ENCODE measurements around the gene PRKCSH.
"Not testable (repeated sequence)": the region's sequence is repeated elsewhere in the genome, so short reads cannot be mapped to it uniquely, and the experiment has no call there.

The PRKCSH gene

GRCh38 chr19:11435057-11435832 lies at the start of gene PRKCSH, which contains the start of gene ODAD3:
TSS of gene PRKCSH (plus strand) at chr19:11435635. CDS start at chr19:11436118, 483 bp downstream.
TSS of gene ODAD3 (minus strand) at chr19:11435121. CDS start at chr19:11435016, 105 bp downstream.
- DNase-seq = peak; percentile 98

GRCh38 chr19:11387162-11388034 lies 48.0 kb upstream of the PRKCSH start:
- DNase-seq = no peak

GRCh38 chr19:11390359-11390758 lies 45.1 kb upstream of the PRKCSH start:
- DNase-seq = no peak

GRCh38 chr19:11390933-11391680 lies 44.3 kb upstream of the PRKCSH start:
- DNase-seq = no peak

GRCh38 chr19:11397089-11397610 lies 38.3 kb upstream of the PRKCSH start:
- DNase-seq = no peak

GRCh38 chr19:11399667-11400066 lies 35.8 kb upstream of the PRKCSH start:
- no peak for DNase-seq

- no peak for DNase-seq
Measured at GRCh38 chr19:11400798-11401197, 34.6 kb upstream of the PRKCSH start.

GRCh38 chr19:11401808-11402543 lies 33.5 kb upstream of the PRKCSH start:
- no peak for DNase-seq

GRCh38 chr19:11404588-11405222 lies 30.7 kb upstream of the PRKCSH start:
- DNase-seq = no peak

- no peak for DNase-seq
Measured at GRCh38 chr19:11405846-11406643, 29.4 kb upstream of the PRKCSH start.

- not testable (repeated sequence) for DNase-seq
Measured at GRCh38 chr19:11406703-11407236, 28.7 kb upstream of the PRKCSH start.

- DNase-seq = no peak
Measured at GRCh38 chr19:11408591-11408990, 26.8 kb upstream of the PRKCSH start.

GRCh38 chr19:11410682-11411081 lies 24.8 kb upstream of the PRKCSH start:
- no peak for DNase-seq

- DNase-seq = peak; percentile 52
Measured at GRCh38 chr19:11414544-11414943, 20.9 kb upstream of the PRKCSH start.

- DNase-seq = no peak
Measured at GRCh38 chr19:11416346-11417052, 18.9 kb upstream of the PRKCSH start.

- no peak for DNase-seq
Measured at GRCh38 chr19:11418094-11418548, 17.3 kb upstream of the PRKCSH start.

- DNase-seq = no peak
Measured at GRCh38 chr19:11418549-11419506, 16.6 kb upstream of the PRKCSH start, which contains the start of gene RGL3. TSS of gene RGL3 (minus strand) at chr19:11419314. CDS start at chr19:11419278, 36 bp downstream.

Measured in NCI-H1436 treated with DMSO at 0.1 percent for 48 hours (cell line).